H1 (cell line): ENCODE measurements around the gene LRRIQ4. TPM values are rescaled to one million over a fixed set of nuclear protein-coding genes. Genes with fewer than 3 reads are reported as not detected.

ENCODE experiments used
- FOSL1 ChIP-seq: IDR thresholded peaks from 2 replicates; pipeline ENCODE4 v1.6.1; 2011; ENCODE audit warnings: mild to moderate bottlenecking, low read depth, low read length, moderate library complexity; ENCODE audit not compliant: insufficient read depth
- RXRA ChIP-seq: IDR thresholded peaks from 2 replicates; pipeline ENCODE4 v1.6.1; 2011; ENCODE audit warnings: low read depth, mild to moderate bottlenecking, low read length, moderate library complexity; ENCODE audit not compliant: insufficient read depth
- SAP30 ChIP-seq: fragments of 300-600 bp; sonication (generic); IDR thresholded peaks from 2 replicates; pipeline ENCODE4 v1.7.1; 2012; ENCODE audit warnings: low read length, moderate library complexity, mild to moderate bottlenecking, inconsistent platforms; ENCODE audit not compliant: insufficient read depth, insufficient replicate concordance
- SP1 ChIP-seq: IDR thresholded peaks from 2 replicates; pipeline ENCODE4 v1.6.1; 2011; ENCODE audit warnings: low read depth, low read length
- TBP ChIP-seq: IDR thresholded peaks from 2 replicates; pipeline ENCODE4 v1.6.1; 2011; ENCODE audit warnings: low read depth, low read length, improper control_type of control experiment
- polyA plus RNA-seq, 7 experiments: library from polyadenylated mRNA; depleted of rRNA in 3 of 7; stranded (reverse) in 5 of 7; unstranded in 2 of 7; fragments of >200 nt in 5 of 7; fragments of 200-250 nt in 2 of 7; gene quantifications; 1 replicate in 5 of 7; 2 replicates in 1 of 7; 4 replicates in 1 of 7; pipeline versions ENCODE4 v1.2.1 to v1.2.3, GENCODE V29; 2011 to 2013; ENCODE audit warnings: missing spikeins in 2 of 7, mixed read lengths in 2 of 7
- total RNA-seq: library from RNA; stranded (reverse); fragmentation: NEBNext Ultra II Directional; extraction: Animal tissue kit (Norgen Biotek cat#: 25700); gene quantifications from 2 replicates; pipeline ENCODE4 v1.2.1, GENCODE V29; 2021
- TF ChIP-seq, protein P1 (sequence below): IDR thresholded peaks from 2 replicates; pipeline ENCODE4 v1.6.1; 2012; ENCODE audit warnings: inconsistent platforms

LRRIQ4 gene
- total and polyA plus RNA-seq, 2 of the 8 experiments (the other 6 are each of a cell fraction or from before 2014, with no cell fraction given): 0.08 TPM; not detected in 1

DNA sequence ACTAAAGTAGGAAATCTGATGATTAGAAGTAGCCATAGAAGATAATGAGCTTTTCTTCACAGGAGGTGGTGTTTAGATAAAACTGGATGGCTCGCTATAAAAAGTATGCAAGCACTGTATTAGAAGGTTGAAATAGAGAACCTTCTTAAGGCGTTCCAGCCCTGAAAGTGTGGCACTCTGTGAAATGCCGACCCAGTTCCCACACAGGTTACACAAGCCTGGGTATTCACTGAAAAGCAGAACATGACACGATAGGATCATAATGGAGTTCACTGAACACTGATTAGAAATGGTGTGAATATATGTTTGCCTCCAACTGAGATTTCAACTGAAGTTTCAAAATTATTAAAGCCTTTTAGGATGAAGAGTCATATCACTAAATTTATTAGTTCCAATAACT lies 15.0 kb downstream of the LRRIQ4 start (continued):
- TF ChIP-seq SP1: no peak
- no peak for TF ChIP-seq SAP30
- TF ChIP-seq FOSL1: no peak
- TF ChIP-seq RXRA: no peak
- no peak for TF ChIP-seq TBP
- TF ChIP-seq, protein P1, sequence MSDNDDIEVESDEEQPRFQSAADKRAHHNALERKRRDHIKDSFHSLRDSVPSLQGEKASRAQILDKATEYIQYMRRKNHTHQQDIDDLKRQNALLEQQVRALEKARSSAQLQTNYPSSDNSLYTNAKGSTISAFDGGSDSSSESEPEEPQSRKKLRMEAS: no peak
